ENCODE data around the gene DCUN1D4.
"Not testable (repeated sequence)": the region's sequence is repeated elsewhere in the genome, so short reads cannot be mapped to it uniquely, and the experiment has no call there.

DCUN1D4 gene

DNA sequence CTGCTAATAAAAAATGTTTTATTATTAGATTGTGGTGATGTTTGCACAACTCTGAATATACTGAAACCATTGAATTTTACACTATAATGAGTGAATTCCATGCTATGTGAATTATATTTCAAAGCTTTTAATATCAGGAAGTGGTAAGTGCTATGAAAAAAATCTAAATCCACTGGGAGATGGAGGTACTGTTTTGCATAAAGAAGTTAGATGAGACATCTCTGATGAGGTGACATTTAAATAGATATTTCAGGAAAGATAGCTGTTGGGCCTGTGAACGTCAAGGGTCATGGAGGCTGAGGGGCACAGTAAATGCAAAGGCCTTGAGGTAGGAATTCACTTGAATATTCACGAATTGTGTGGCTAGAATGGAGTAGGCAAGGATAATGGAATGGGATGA is 12.3 kb downstream of the DCUN1D4 start:
- DNase-seq (ENCODE audit: low read depth) = no peak

DNA sequence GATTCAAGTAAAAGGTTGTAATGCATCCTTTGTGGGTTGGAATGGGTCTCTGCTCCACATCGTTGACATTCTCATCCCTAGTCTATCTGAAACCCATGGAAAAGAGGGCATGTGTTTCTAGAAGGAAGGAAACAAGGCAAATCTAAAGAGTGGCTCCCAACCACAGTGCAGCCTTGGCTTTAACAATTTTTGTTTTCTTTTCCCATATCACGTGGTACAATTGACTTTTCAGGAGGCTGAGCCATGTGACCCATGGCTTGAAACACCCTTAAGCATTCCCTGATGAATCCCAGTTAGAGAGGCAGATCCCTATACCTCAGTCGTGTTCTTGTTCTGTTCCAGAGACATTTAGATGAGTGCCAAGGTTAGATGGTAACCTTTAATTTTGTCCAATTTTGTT is 12.8 kb downstream of the DCUN1D4 start:
- DNase-seq (ENCODE audit: low read depth) = no peak

DNA sequence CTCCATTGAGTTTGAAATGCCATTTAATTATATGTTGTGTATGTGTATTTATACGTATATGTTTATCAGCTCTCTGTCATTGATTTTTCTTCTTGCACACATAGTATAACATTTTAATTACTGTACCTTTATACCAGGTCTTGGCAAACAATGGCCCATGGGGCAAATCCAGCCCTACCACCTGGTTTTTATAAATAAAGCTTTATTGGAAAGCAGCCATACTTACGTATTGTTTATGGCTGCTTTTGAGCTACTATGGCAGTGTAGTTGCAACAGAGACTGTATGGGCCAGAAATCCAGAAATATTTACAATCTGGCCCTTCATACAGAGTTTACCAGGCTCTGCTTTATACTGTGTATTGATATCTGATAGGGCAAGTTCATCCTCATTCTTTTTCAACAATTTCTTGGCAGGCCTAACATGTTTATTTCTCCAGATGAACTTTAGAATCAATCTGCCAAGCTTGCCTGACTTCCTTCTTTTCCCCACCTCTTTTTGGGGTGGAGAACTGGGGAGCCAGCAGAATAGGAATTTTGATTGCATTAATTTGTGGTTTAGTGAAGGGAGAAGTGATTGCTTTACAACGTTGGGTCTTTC is 15.8 kb downstream of the DCUN1D4 start:
- no peak for DNase-seq (ENCODE audit: low read depth)

DNA sequence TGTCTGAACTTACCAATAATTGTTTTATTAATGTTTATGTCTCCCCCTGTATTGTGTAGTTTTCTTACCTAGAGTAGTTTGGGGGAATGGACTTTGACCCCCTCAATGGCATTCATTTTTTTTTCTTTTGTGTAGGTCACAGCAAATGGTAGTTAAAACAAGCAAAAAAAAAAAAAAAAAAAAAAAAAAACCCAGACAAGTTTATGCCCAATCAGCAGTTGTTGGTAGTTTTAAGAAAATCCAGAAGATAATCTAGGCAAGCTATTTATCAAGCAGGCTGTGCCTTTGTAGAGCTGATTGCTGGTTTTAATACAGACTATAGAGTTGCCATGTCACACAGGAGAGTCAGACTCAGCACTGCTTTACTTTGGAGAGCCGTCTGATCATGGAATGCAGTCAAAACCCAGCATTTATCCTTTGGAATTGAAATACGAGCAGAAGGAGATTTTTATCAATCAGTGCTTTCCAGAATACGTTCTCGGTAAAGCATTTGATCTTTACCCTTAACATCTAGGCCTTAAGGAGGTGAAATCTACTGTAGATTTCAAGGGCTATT is 16.6 kb downstream of the DCUN1D4 start:
- no peak for DNase-seq (ENCODE audit: low read depth)

DNA sequence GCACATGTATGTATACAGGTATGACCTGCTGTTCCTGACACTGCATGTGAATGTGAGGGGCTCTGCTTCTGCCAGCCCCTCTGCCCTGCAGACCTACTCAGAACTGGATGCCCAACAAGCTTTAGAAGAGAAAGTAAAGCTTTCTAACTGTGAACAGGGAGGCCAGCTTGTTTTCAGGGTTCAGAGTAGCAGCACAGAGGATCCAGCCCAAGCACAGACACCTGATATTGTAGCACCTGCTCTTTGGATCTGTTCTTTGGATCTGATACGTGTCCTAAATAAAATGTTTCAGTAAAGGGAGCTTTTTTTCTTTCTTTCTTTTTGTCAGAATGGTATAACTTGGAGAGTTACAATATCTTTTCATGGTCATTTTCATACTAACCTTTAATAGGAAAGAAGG is 19.2 kb downstream of the DCUN1D4 start:
- no peak for DNase-seq (ENCODE audit: low read depth)

DNA sequence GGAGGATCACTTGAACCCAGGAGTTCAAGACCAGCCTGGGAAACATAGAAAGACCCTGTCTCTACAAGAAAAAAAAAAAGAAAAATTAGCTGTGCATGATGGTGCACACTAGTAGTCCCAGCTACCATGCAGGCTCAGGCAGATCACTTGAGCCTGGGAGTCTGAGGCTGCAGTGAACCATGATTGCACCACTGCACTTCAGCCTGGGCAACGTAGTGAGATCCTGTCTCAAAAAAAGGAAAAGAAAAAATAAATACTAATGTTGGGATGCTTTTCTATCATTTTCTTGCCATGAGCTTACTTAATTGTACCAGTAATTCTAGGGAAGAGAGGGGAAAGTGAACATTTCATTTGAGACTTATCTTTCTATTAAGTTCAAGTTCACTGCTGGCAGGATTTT is 19.8 kb downstream of the DCUN1D4 start:
- DNase-seq (ENCODE audit: low read depth) = no peak

DNA sequence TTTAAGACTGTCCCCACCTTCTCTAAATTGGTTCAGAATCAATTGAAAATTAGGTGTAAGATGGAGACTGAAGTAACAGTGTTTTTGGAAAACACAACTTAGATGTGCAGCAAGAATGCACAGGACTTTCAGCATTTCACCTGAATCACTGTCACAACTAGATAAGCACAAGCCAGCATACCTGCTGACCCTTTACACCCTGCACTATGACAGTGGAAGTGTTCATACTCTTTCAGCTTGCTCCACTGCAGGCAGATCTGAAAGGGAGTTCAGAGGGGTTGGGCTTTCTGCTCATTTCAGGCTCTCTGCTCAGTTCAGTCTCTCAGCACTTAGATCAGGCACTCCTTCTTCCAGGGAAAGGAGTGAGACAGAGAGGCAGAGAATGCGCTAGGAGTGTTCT is 22.8 kb downstream of the DCUN1D4 start:
- DNase-seq (ENCODE audit: low read depth) = no peak

DNA sequence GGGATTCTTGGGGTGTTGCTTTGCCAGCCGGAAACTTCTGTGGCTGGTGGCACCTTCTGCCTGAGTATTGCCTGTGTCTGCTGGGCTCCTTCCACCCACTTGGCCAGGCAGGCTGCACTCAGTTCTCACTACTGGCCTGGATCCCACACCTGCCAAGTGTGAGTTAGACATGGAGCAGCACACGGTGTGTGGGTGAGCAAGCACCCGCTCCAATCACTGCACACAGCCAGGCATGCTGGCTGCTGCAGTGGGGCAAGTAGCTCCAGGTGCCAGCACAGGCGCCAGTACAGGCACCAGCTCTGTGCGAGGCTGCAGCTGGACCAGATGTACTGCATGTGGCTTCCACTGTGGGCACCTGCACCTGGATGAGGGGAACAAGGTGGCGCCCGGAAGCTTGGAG is 23.9 kb downstream of the DCUN1D4 start:
- DNase-seq (ENCODE audit: low read depth) = no peak

DNA sequence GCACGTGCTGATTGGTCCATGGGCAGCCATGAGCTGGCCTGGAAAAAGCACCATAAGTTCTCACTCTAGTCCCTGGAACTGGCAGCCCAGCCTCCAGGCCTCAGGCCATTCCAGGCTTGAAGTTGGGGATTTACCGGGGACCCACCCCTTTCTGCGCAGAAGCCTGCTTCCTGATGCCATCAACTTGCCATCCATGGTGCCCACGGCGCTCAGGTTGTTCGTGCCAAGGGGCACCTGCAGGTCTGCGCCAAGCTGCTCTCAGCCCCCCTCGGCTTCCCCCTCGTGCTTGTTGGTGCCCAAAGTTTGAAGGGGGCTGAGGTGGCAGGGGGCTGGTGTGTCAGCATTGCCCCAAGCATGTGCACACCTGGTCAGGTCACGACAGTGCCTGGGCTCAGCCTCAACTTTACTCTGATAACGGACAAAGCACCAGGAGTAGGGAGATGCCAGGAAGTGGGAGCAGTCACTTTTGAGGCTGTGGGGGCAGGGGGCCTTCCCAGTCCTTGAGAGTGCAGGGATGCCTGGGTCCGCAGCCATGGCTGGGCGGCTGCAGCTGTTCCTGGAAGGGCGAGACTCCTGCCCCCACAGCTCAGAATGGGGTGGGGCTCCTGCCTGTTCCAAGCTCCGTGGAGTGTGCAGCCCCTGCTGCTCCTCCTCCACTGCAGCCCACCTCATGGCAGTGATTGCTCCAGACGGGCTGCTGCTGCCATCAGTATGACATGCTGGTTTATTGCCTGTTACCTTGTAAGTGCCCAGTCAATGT is 24.9 kb downstream of the DCUN1D4 start:
- DNase-seq (ENCODE audit: low read depth) = no peak

DNA sequence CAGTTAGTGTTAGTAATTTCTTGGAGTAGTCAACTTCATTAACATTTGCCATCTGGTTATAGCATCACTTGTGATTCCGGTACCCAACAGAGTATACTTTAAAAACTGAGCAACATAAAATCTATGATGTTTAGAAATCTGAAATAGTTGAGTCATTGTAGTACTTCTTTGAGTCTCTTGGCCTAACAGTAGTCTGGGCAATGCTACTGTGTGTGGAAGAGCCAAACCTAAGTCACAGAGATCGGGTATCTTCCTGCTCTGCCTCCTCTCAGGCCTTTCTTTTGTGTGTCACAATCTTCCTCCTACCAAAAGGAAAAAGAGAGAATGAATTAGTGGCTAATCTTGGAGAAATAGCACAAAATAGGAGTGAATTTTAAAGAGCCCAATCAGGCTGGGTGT is 25.5 kb downstream of the DCUN1D4 start:
- no peak for DNase-seq (ENCODE audit: low read depth)

DNA sequence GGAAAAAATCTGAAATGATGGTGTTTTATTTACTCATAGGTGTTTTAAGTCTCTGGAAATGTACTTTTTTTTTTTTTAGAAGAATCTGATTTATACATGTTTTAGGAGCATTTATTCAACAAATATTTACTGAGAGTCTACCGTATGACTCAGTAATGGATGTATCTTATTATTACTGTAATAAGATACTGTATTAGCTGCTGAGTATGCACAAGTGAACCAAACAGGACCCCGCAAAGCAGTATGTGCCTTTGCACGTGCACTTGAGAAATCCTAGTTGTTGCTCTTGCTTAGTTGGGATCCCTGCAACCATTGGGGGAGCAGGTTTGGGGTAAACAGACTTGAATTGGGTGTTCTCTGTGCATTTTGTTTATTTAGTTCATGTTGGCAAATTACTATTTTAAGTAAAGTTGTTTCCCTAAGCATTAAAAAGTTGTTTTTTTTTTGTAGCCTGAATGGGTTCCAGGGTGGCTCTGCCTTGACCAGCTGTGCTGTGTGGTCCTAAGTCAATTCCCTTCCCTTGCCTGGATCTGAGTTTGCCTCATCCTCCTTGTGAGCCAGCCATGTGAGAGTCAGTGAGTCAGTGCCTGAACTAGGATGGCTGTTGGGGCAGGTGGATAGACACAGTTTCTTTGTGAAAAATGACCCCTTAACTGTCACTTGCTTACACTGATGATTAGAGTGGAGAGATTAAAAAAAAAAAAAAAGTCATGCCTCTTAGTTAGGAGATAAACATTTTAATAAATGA is 27.7 kb downstream of the DCUN1D4 start:
- DNase-seq (ENCODE audit: low read depth) = no peak

DNA sequence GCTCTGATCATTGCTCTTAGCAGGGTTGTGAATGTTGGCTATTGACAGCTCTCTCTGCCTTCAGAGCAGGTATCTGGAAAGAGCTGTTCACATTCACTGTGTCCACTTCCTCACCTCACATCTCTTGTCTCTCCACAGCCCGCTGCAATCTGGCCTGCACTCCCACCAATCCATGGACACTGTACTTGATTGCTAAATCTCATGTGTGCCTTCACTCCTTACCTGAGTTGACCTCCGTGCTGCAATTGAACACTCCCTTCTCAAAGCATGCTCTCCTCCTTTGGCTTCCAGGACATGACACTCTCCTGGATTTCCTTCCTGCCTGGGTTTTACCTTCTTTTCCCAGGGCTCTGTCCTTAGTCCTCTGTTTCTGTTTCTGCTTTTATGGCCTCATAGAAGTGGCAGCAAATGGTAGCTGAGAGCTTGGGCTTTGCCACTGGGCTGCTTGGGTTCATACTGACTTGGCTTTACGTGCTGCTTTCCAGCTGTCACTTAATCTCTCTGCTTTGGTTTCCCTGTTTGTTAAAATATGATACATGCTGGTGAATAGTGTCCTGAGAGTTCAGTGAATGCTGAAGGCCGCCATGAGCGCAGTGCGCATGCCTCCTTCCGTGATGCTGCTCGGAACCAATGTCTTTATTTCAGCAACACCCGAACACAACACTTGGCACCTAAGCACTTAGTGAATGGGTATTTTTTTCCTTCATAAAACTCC is 29.5 kb downstream of the DCUN1D4 start:
- DNase-seq (ENCODE audit: low read depth) = no peak

DNA sequence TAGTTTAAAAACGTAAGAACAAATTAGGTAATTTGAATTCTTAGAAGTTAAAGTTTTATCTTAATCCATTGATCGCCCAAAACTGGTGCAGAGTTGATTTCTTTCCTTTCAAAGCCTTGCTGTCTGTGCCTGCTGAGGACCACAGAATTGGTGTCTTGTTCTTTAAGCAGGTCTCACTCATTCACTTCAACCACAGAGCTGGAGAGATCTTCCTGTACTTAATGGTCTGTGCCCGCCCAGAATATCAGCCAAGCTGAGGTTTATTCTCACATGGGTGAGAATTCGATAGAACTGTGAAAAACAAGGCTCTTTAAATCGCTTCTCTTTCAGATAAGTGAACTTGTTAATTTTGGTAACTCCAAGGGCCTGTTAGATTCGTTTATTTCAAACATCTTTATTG is 31.6 kb downstream of the DCUN1D4 start:
- DNase-seq (ENCODE audit: low read depth) = no peak

DNA sequence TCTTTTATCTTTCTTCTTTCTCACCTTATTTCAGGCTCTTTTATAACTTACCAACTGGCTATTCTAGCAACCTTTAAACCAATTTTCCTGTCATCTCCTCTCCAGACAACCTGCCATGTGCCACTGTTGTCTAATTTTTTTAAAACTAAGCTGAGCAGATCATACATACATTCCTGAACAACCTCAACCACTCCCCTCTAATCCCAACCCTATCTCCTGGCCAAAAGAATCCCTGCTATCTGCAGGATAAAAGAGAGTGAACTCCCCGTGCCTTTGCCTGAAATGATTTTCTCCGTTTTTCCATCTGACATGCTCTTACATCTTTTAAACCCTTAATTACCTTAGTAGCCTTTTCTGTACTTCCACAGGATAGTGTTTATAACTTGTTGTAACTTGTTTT is 35.5 kb downstream of the DCUN1D4 start:
- DNase-seq (ENCODE audit: low read depth) = no peak

DNA sequence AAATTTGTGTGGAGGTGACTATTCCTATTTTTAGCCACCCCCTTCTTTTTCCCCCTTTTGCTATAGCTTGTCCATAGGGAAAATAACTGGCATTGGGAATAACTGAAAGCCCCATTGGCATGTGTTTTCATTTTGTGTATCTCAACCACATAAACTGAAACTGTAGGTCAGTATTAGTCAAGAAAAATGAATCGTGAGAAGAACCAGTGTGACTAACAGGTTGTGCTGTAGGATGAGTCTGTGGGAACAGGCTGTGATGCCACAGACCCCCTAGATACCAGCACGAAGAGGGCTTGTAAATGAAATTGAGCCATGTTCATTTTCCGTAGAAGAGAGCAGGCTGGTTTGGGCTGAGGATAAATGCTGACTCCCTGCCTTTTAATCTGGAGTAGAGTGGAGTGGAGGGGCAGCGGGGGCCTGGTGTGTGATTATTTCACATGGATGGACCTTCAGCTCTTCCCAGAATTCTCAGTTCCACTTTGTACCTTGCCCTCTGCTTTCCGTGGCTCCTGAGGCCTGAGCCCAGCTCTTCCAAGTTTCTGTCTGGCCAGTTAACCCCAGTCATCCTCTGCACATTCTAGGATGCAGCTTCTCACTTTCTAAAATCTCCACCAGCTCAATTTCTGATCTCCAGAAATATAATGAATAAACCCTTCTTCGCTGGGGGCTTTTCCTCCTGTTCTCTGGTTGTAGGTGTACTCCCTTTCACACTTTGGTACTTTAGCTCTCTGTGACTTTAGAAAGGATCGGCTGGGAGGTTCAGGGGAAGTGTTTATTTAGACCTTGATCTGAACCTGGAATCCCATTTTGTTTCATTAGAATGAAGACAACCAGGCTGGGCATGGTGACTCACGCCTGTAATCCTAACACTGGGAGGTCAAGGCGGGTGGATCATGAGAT is 37.3 kb downstream of the DCUN1D4 start:
- no peak for DNase-seq (ENCODE audit: low read depth)

DNA sequence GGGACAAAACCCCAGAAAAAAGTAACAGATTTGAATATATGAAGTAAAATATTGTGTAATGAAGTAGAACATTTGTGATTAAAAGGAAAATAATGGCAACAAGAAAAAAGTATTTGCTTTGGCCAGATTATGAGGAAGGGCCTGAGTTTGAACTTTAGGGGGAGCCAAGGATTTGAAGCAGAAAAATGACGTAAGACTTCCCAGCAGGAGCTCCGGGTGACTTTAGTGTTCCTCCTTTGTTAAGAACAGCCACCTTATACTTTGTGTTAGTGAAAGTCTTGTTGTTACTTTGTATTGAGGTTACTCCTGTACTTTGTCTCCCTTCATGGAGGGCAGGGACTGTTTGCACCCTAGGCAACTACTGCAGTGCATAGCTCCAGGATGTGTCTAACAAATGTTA is 41.1 kb downstream of the DCUN1D4 start:
- DNase-seq (ENCODE audit: low read depth) = no peak

DNA sequence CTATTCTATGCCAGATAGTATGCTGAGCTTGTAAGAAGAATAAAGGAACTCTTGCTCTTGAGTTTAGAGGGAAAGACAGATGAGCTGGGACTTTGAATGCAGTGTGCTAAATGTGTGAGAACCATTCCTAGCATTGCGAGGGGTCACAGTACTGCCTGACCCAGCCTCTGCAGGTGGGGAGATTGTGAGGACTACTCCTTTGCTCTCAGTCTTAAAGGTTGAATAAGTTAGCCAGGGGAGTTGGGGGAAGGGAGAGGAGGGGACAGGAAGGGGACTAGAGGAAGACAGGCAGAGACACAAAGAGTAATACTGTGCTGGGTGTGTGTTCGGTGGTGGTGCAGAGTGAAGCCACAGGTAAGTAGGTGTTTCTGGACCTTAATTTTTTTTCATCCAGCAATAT is 41.7 kb downstream of the DCUN1D4 start:
- no peak for DNase-seq (ENCODE audit: low read depth)

DNA sequence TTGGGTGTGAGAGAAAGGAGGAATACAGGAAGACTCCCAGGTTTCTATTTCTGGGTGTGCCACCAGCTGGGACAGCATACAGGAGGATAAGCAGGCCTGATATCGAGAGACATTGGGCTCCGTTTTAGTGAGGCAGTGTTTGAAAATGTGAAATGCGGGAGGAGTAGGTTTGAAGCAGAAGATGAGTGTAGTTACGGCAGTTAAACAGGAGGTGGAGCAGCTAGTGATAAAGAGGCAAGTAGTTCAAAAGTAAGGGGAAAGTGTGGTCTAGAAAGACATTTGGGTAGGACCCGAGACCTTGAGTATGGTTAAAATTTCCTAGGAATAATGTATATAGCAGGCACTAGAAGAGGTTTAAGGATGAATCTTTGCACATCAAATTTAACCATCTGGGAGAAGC is 42.4 kb downstream of the DCUN1D4 start:
- DNase-seq (ENCODE audit: low read depth) = no peak

DNA sequence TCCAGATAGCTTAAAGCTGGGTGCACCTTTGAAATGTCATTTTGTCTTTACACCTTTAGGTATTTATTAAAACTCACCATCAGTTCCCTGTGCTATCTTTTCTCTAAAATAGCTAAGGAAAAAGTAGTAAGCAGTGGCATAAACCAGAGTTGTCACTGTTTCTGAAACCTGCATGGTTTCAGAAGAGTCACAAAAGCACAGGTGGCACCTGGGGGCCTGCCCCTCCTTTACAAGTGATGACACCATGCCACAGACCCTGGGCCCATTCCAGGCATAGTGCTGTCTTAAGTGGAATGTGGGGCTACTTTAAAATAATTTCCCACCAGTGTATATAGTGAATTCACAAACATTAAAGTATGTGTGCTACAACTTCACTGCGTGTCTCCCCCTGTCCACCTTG is 47.8 kb downstream of the DCUN1D4 start:
- no peak for DNase-seq (ENCODE audit: low read depth)

DNA sequence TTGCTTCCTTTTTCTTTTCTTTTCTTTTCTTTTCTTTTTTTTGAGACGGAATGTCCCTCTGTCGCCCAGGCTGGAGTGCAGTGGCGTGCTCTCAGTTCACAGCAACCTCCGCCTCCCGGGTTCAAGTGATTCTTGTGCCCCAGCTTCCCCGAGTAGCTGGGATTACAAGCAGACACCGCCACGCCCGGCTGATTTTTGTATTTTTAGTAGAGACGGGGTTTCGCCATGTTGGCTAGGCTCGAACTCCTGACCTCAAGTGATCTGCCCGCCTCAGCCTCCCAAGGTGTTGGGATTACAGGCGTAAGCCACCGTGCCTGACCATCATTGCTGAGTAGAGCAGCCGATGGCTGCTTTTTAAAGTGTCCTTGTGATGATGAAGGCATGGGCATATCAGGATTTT is 50.4 kb downstream of the DCUN1D4 start:
- DNase-seq (ENCODE audit: low read depth) = not testable (repeated sequence)

DNA sequence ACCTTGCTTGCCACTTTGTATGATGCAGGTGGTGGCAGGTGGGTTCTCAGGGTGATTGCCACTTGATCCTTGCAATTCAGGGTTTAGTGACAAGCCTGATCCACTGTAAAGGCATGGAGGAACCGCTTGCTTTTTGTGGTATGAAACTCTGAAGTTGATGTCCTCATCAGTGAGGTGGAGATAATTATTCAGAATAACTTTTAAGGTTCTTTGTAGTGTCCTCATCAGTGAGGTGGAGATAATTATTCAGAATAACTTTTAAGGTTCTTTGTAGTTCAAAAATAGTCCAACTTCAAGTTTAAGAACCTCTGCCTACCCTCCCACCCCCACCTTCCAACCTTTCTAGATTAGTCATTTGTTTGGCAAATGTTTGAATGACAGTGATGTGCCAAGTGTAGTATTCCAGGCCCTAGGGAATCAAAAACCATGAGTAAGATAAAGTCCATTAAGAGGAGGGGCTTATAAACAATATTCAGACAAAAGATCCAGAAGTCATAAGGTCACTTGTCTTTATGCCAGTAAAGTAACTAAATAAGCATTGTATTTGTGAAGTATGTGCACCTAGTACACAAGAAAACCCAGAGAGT is 51.2 kb downstream of the DCUN1D4 start:
- no peak for DNase-seq (ENCODE audit: low read depth)

Data from activated T-cell treated with anti-CD3 and anti-CD28 coated beads for 1 hour (primary cell).